GM19395 (cell line): ENCODE measurements around the gene TMEM121.
A peak's percentile ranks its signal among the peaks of the same experiment; 100 is the strongest.
"Not testable (repeated sequence)": the region's sequence is repeated elsewhere in the genome, so short reads cannot be mapped to it uniquely, and the experiment has no call there.

ENCODE experiments used
- ATAC-seq: cut with Tn5 transposase; IDR thresholded peaks from one replicate; pipeline ENCODE4 v1.9.1; 2021; ENCODE audit warnings: mild to moderate bottlenecking, moderate library complexity; ENCODE audit not compliant: unreplicated experiment

TMEM121 gene

GRCh38 chr14:105567164-105568103 is 41.1 kb downstream of the TMEM121 start:
- not testable (repeated sequence) for ATAC-seq

DNA sequence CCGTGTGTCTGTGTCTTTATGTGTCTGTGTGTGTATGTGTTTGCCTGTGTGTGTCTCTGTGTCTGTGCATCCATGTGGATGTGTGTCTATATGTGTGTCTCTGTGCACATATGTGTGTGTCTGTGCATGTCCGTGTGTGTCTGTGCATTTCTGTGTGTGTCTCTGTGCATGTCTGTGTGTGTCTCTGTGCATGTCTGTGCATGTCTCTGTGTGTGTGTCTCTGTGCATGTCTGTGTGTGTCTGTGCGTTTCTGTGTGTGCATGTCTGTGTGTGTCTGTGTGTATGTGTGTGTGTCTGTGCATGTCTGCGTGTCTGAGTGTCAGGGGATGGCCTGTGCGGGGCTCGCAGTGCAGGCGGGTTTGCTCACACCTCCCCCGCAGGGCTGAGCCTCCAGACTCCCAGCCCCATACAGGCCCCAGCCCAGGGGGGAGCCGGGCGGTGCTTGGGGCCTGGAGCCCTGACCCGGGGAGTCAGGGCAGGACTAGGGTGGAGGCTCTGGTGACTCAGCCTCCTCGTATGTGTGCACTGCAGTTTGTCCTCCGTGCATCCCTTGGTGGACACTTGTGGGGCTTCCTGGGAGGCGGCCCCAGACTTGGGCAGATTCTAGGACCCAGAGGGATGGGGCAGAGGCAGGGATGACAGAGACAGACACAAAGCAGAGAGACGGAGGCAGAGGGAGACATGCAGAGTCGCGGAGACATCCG is 41.9 kb downstream of the TMEM121 start:
- ATAC-seq = not testable (repeated sequence)

DNA sequence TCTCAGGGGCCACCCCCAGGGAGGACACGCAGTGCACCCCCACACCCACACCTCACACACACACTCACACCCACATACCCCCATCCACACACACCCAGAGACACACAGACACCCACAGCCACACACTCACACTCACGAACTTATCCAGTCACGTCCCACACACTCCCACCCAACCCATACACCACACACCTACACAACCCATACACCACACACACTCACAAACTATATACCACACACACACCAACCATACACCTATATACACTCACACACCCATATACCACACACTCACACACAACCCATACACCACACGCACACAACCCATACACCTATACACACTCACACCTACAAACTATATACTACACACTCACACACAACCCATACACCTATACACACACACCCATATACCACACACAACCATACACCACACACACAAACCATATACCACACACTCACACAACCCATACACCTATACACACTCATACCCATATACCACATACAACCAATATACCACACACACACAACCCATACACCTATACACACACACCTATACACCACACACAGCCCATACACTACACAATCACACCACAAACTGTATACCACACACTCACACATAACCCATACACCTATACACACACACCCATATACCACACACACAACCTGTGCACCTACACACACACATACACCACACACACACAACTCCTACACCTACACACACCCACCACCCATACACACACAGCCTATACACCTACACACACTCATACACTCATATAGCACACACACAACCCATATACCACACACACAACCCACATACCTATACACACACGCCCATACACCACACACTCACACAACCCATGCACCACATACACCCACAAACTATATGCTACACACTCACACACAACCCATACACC is 42.7 kb downstream of the TMEM121 start:
- no peak for ATAC-seq

DNA sequence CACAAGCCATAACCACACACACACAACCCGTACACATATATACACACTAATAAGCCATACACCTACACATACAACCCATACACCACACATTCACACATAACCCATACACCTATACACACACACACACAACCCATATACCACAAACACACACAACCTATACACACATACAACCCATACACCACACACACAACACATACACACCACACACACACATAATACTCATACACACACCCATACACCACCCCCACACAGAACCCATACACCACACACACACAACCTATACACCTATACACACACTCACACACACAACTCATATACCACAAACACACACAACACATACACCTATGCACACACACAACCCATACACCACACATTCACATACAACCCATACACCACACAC is 44.1 kb downstream of the TMEM121 start:
- ATAC-seq = no peak

- ATAC-seq = not testable (repeated sequence)
Observed at GRCh38 chr14:105571181-105571951, 45.0 kb downstream of the TMEM121 start.

- not testable (repeated sequence) for ATAC-seq
Observed at GRCh38 chr14:105572063-105572462, 45.7 kb downstream of the TMEM121 start.

GRCh38 chr14:105573841-105574240 is 47.5 kb downstream of the TMEM121 start:
- not testable (repeated sequence) for ATAC-seq

GRCh38 chr14:105574411-105574810 is 48.0 kb downstream of the TMEM121 start:
- not testable (repeated sequence) for ATAC-seq

- peak; percentile 60 for ATAC-seq
Observed at GRCh38 chr14:105575016-105575700, 48.8 kb downstream of the TMEM121 start.

DNA sequence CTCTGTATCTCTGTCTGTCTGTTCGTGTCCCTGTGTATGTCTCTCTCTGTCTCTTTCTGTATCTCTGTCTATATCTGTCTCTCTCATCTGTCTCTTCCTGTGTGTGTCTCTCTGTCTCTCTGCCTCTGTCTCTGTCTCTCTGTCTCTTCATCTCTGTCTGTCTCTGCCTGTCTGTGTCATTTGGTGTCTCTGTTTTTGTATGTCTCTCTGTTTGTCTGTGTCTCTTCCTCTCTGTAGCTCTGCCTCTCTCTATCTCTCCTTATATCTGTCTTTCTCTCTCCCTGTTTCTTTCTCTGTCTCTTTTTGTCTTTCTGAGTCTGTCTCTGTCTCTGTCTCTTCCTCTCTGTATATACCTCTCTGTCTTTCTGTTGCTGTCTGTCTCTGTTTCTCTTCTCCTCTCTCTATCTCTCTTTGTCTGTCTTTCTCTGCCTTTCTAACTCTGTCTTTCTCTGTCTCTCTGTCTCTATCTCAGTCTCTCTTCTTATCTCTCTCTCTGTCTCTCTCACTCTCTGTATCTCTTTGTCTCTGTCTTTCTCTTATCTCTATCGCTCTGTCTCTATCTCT is 50.2 kb downstream of the TMEM121 start:
- no peak for ATAC-seq

DNA sequence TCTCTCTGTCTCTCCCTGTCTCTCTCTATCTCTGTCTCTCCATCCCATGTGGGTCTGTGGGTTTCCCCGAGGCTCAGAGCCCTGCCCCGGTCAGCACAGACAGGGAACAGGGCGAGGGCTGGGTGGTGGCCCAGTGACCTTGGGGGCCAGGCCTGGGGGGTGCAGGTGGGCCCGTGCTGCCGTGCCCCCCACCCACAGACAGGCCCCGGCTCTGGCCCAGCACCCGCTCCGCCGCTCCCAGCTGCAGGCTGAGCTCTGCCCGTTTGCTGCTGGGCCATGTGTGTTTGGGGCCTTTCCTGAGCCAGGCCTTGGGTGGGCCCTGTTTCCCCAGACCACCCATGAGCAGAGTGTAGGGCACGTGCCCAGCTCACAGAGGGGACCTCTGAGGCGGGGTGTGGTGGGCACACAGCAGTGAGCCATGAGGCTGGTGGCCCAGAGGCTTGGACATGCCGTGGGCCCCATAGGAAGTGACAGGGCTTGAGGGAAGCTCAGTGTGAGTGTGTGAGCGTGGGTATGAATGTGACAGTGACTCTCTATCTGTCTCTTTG is 51.0 kb downstream of the TMEM121 start:
- no peak for ATAC-seq

DNA sequence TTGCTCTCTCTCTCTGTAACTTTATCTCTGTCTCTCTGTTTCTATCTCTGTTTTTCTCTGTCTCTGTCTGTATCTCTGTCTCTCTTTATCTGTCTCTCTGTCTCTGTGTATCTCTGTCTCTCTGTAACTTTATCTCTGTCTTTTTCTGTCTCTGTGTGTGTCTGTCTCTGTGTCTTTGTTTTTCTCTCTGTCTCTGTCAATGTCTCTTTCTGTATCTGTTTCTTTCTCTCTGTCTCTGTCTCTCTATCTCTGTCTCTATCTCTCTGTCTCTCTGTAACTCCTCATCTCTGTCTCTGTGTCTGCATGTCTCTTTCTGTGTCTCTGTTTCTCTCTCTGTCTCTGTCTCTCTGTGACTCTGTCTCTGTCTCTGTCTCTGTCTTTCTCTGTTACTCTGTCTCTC is 51.7 kb downstream of the TMEM121 start:
- ATAC-seq = no peak

GRCh38 chr14:105579221-105579620 is 52.8 kb downstream of the TMEM121 start:
- ATAC-seq = not testable (repeated sequence)
